ENCODE data around the gene LRRN3.

- TF ChIP-seq, protein P1, sequence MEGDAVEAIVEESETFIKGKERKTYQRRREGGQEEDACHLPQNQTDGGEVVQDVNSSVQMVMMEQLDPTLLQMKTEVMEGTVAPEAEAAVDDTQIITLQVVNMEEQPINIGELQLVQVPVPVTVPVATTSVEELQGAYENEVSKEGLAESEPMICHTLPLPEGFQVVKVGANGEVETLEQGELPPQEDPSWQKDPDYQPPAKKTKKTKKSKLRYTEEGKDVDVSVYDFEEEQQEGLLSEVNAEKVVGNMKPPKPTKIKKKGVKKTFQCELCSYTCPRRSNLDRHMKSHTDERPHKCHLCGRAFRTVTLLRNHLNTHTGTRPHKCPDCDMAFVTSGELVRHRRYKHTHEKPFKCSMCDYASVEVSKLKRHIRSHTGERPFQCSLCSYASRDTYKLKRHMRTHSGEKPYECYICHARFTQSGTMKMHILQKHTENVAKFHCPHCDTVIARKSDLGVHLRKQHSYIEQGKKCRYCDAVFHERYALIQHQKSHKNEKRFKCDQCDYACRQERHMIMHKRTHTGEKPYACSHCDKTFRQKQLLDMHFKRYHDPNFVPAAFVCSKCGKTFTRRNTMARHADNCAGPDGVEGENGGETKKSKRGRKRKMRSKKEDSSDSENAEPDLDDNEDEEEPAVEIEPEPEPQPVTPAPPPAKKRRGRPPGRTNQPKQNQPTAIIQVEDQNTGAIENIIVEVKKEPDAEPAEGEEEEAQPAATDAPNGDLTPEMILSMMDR (IDR thresholded peaks at IDR 0.05 in 2 of 3, conservative IDR thresholded peaks at IDR 0.05 in 1 of 3; ENCODE audit: control insufficient read depth in 2 of 3, extremely low read depth in 1 of 3, insufficient read depth in 1 of 3, low read depth in 3 of 3, low read length in 3 of 3): no peak
- TF ChIP-seq POLR2AphosphoS5 (IDR thresholded peaks at IDR 0.05; ENCODE audit: low read length) (no peak), SP1 (IDR thresholded peaks at IDR 0.05; ENCODE audit: low read depth, low read length) (no peak), HCFC1 (IDR thresholded peaks at IDR 0.05; ENCODE audit: low read length) (no peak), CREB1 (IDR thresholded peaks at IDR 0.05; ENCODE audit: low read depth) (no peak), SREBF2 (IDR thresholded peaks at IDR 0.05; ENCODE audit: low read length) (no peak), BCL11A (IDR thresholded peaks at IDR 0.05; ENCODE audit: low read depth, low read length) (no peak), GABPA (IDR thresholded peaks at IDR 0.05; ENCODE audit: low read depth) (no peak)
- TF ChIP-seq, protein P2, sequence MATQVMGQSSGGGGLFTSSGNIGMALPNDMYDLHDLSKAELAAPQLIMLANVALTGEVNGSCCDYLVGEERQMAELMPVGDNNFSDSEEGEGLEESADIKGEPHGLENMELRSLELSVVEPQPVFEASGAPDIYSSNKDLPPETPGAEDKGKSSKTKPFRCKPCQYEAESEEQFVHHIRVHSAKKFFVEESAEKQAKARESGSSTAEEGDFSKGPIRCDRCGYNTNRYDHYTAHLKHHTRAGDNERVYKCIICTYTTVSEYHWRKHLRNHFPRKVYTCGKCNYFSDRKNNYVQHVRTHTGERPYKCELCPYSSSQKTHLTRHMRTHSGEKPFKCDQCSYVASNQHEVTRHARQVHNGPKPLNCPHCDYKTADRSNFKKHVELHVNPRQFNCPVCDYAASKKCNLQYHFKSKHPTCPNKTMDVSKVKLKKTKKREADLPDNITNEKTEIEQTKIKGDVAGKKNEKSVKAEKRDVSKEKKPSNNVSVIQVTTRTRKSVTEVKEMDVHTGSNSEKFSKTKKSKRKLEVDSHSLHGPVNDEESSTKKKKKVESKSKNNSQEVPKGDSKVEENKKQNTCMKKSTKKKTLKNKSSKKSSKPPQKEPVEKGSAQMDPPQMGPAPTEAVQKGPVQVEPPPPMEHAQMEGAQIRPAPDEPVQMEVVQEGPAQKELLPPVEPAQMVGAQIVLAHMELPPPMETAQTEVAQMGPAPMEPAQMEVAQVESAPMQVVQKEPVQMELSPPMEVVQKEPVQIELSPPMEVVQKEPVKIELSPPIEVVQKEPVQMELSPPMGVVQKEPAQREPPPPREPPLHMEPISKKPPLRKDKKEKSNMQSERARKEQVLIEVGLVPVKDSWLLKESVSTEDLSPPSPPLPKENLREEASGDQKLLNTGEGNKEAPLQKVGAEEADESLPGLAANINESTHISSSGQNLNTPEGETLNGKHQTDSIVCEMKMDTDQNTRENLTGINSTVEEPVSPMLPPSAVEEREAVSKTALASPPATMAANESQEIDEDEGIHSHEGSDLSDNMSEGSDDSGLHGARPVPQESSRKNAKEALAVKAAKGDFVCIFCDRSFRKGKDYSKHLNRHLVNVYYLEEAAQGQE (IDR thresholded peaks at IDR 0.05; ENCODE audit: low read depth, low read length): no peak
Observed at GRCh38 chr7:111068618-111069017, 22.3 kb upstream of the LRRN3 start.

All from GM12878 (cell line).